Rectal smooth muscle tissue (tissue), 1 donor: Measurements from ENCODE around the gene RBM23.
"Not testable (repeated sequence)": the region's sequence is repeated elsewhere in the genome, so short reads cannot be mapped to it uniquely, and the experiment has no call there.

ENCODE experiments used
- H3K27ac ChIP-seq: one replicate; pipeline ENCODE4 v1.7.0; 2013; ENCODE audit warnings: low read depth, low read length, inconsistent platforms
- H3K27me3 ChIP-seq: one replicate; pipeline ENCODE4 v1.7.0; 2013; ENCODE audit warnings: low read length; ENCODE audit not compliant: control insufficient read depth, insufficient read depth
- H3K36me3 ChIP-seq: one replicate; pipeline ENCODE4 v1.7.0; 2013; ENCODE audit warnings: low read length; ENCODE audit not compliant: control insufficient read depth, insufficient read depth
- H3K4me1 ChIP-seq: one replicate; pipeline ENCODE4 v1.7.0; 2013; ENCODE audit warnings: low read length; ENCODE audit not compliant: control insufficient read depth, insufficient read depth
- H3K4me3 ChIP-seq: one replicate; pipeline ENCODE4 v1.7.0; 2013; ENCODE audit warnings: low read length
- H3K9ac ChIP-seq: one replicate; pipeline ENCODE4 v1.7.0; 2013; ENCODE audit warnings: low read length

Gene RBM23

GRCh38 chr14:22929961-22930364 is 11.0 kb upstream of the RBM23 start:
- Histone ChIP-seq H3K4me3 (peak overlapping the region; percentile 91), H3K27ac (peak overlapping the region; percentile 76), H3K27me3 (no peaks in the 10 kb centered on the region), H3K9ac (no peak overlapping the region), H3K36me3 (peaks cover 3% of the 10 kb centered on the region), H3K4me1 (peaks cover 7% of the 10 kb centered on the region)

DNA sequence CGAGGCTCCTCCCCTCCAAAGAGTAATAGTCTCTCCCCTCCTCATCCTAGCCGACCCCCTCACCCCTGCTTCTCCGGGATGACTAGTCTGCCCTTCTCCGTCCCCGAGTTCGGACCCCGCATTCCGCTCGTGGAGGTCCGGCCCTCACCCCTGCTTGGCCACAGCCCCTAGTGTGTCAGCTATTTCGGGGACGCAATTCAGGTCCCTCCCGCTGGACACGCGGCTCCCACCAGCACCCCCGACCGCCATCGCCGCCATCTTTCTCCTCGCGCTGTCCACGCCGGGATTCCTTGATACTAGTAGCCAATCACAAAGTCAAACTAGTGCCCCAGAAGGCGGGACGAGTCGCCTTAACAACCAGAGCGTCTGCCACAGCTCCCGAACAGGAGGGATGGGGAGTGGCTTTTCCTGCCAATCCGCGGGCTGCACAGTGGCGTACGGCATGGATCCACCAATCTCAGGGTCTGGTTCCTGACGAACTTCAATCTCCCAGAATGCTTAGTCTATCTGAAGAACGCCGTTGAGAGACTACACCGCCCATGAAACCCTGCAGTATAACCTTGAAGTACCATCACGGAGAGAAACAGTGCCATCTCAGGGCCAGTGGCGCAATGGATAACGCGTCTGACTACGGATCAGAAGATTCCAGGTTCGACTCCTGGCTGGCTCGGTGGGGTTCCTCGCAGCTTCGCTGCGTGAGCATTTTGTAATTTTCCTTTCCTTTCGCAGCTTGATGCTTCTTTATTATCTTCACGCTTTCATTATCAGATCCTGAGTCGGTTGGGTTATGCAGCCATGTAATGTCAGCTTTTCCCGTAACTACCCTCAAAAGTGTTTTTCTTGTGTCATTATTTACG is 10.4 kb upstream of the RBM23 start, which contains the start of gene PRMT5:
TSS of gene PRMT5 (minus strand) at position 273 of the 857 bp plus-strand sequence. CDS start at position 258, 15 bp downstream.
- Histone ChIP-seq H3K27me3 (no peaks in the 10 kb centered on the region), H3K36me3 (peaks cover 7% of the 10 kb centered on the region), H3K4me3 (peak within 1 kb of the TSS; percentile 91), H3K4me1 (peaks cover 7% of the 10 kb centered on the region), H3K27ac (peak within 1 kb of the TSS; percentile 84), H3K9ac (peak within 1 kb of the TSS; percentile 85)

DNA sequence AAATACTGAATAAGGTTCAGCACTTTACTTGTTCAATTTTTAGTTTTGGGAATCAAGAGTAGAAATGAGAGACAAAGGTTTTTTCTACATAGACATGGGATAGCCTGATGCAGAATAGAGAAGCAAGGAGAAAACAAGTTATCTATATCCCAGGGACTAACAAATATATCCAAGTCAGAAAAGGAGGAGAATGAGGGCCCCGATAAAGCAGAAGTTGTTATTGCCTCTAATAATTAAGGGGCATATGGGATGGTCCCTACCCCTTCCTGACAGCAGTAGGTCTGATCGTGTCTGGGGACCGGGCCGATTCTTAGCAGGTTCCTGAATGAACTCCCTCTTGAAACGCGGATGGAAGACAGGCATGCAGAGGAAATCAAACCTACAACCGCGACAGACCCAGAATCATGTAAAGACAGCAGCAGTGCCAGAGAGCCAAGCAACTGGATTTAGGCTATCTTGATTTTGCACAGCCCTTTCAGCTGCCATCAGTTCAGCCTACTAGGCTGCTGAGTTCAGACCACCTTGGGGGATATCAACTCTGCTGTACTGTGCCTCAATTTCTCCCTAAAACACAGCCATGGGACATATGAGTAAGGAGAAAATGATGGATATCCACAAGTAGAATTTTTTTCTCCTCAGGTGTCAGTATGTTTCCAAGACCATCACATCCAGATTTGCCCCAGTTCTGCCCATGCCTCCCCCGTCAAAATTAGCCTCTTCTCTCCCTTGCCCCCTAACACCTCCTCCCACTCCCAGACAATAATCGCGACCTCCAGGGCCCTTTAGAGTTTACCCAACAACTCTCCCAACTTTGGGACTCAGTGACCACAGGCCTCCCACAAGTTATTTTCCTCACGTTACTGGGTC is 9.5 kb upstream of the RBM23 start:
- Histone ChIP-seq H3K9ac (peak overlapping the region; percentile 85), H3K27me3 (no peaks in the 10 kb centered on the region), H3K27ac (peak overlapping the region; percentile 84), H3K36me3 (peaks cover 15% of the 10 kb centered on the region), H3K4me1 (peaks cover 7% of the 10 kb centered on the region), H3K4me3 (peak overlapping the region; percentile 91)

DNA sequence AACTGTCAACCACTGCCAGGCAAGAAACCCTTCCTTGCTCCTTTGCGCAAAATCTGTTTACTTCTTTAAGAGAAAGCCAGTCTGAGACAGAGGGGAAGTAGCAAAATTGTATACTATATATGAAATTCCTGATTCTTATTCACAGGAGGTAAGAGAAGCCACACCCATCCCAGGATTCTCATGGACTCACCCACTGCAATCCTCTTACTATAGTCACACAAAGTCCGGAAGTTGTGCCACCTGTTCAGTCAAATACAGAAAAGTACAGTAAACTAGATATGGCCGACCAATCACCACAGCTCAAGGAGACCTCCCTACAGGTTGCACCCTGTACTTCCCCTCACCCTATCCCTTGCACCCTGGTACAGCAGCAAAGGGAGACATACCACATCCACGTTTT is 7.4 kb upstream of the RBM23 start:
- Histone ChIP-seq H3K27ac (no peak overlapping the region), H3K4me1 (peaks cover 7% of the 10 kb centered on the region), H3K36me3 (peaks cover 28% of the 10 kb centered on the region), H3K27me3 (no peaks in the 10 kb centered on the region), H3K4me3 (no peak overlapping the region), H3K9ac (no peak overlapping the region)

- Histone ChIP-seq H3K27ac (no peak overlapping the region), H3K36me3 (peaks cover 30% of the 10 kb centered on the region)
These were observed 6.6 kb upstream of the RBM23 start for GRCh38 chr14:22925513-22925912.

DNA sequence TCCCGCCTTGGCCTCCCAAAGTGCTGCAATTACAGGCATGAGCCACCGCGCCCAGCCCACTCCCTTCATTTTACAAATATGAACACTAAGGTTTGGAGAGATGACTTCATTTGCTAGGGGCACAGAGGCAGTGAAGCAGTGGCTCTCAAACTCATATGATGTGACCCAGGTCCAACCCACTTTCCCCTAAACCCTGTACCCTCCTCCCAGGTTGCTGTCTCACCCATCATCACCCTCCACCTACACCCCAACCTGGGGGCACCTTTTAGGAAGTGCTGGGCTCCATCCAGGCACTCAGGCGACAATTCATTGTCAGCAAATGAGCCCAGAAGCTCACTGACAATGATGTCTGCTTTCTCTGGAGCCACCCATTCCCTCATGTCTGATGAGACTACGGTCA is 4.8 kb upstream of the RBM23 start:
- H3K9ac ChIP-seq, result no peak overlapping the region
- H3K36me3 ChIP-seq, result peaks cover 32% of the 10 kb centered on the region
- H3K27ac ChIP-seq, result no peak overlapping the region
- peaks cover 6% of the 10 kb centered on the region for H3K4me1 ChIP-seq
- no peak overlapping the region for H3K4me3 ChIP-seq
- H3K27me3 ChIP-seq, result no peaks in the 10 kb centered on the region

More at GRCh38 chr14:22925513-22925912, 6.6 kb upstream of the RBM23 start:
- Histone ChIP-seq H3K4me3 (no peak overlapping the region), H3K27me3 (no peaks in the 10 kb centered on the region), H3K9ac (no peak overlapping the region), H3K4me1 (peaks cover 7% of the 10 kb centered on the region)

GRCh38 chr14:22922294-22922693 is 3.3 kb upstream of the RBM23 start:
- no peak overlapping the region for H3K9ac ChIP-seq
- no peaks in the 10 kb centered on the region for H3K27me3 ChIP-seq
- peaks cover 32% of the 10 kb centered on the region for H3K36me3 ChIP-seq
- no peak overlapping the region for H3K4me3 ChIP-seq
- H3K27ac ChIP-seq, result no peak overlapping the region
- peaks cover 4% of the 10 kb centered on the region for H3K4me1 ChIP-seq

DNA sequence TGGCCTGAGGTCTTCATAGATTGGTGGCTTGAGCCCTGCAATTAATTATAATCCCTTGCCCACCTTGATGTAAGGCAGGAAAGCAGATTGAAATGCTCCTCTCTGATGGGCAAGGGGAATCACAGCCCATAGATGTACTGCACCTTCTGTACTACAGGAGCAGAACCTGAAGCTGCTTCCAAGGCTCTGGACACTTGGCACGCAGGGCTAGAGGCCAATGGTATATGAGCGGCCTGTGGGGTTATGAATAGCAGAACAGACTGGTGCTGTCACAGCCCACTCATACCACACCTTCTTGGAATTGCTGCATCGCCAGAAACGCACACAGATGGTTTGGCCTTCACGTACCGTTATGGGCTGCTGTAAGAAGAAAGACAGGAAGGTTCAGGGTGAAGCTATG is 1.7 kb upstream of the RBM23 start:
- H3K9ac ChIP-seq, result no peak overlapping the region
- no peaks in the 10 kb centered on the region for H3K27me3 ChIP-seq
- H3K4me1 ChIP-seq, result peaks cover 4% of the 10 kb centered on the region
- no peak overlapping the region for H3K27ac ChIP-seq
- no peak overlapping the region for H3K4me3 ChIP-seq
- peaks cover 29% of the 10 kb centered on the region for H3K36me3 ChIP-seq

GRCh38 chr14:22919601-22919921 is 612 bp upstream of the RBM23 start:
- Histone ChIP-seq H3K4me1 (peaks cover 4% of the 10 kb centered on the region), H3K9ac (peak overlapping the region; percentile 39), H3K4me3 (peak overlapping the region; percentile 59), H3K27me3 (no peaks in the 10 kb centered on the region), H3K36me3 (peaks cover 27% of the 10 kb centered on the region), H3K27ac (peak overlapping the region; percentile 85)

DNA sequence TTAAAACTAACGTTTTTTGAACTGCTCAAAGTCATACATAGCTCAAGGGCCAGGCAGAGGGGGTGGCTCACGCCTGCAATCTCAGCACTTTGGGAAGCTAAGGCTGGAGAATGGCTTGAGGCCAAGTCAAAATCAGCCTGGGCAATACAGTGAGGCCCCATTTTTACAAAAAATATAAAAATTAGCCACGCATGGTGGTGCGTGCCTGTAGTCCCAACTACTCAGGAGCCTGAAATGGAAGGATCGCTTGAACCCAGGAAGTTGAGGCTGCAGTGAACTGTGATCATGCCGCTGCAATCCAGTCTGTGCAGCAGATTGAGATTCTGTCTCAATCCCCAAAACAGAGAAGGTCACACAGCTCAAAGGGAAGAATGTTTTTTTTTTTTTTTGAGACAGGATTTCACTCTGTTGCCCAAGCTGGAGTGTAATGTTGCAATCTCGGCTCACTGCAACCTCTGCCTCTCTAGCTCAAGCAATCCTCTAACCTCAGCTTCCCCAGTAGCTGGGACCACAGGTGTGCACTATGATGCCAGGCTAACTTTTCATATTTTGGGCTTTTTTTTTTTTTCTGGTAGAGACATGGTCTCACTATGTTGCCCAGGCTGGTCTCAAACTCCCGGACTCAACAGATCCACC is 2.9 kb downstream of the RBM23 start:
- Histone ChIP-seq H3K27ac (no peak overlapping the region), H3K27me3 (no peaks in the 10 kb centered on the region), H3K4me3 (no peak overlapping the region), H3K36me3 (peaks cover 4% of the 10 kb centered on the region), H3K9ac (no peak overlapping the region), H3K4me1 (peaks cover 4% of the 10 kb centered on the region)

DNA sequence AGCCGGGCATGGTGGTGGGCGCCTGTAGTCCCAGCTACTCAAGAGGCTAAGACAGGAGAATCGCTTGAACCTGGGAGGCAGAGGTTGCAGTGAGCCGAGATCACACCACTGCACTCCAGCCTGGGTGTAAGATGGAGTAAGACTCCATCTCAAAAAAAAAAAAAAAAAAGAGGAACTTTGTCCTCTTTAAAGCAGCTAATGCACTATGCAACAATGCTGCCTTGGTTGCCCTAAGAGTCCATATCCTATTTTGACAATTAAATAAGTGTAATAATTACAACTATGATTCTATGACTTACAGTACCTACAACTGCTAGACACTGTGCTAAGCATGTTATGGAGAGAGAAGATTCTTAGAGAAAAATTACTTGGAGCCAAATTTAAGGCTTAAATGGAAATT is 4.1 kb downstream of the RBM23 start:
- not testable (repeated sequence) for H3K4me1 ChIP-seq, H3K4me3 ChIP-seq, H3K9ac ChIP-seq, H3K36me3 ChIP-seq, H3K27ac ChIP-seq, H3K27me3 ChIP-seq

GRCh38 chr14:22910916-22911315 is 8.0 kb downstream of the RBM23 start:
- peaks cover 16% of the 10 kb centered on the region for H3K36me3 ChIP-seq
- H3K27me3 ChIP-seq, result no peaks in the 10 kb centered on the region
- no peak overlapping the region for H3K9ac ChIP-seq
- no peaks in the 10 kb centered on the region for H3K4me1 ChIP-seq
- H3K27ac ChIP-seq, result no peak overlapping the region
- H3K4me3 ChIP-seq, result no peak overlapping the region
